ENCODE measurements around the gene NDUFB10. TPM values are rescaled to one million over a fixed set of nuclear protein-coding genes. Genes with fewer than 3 reads are reported as not detected.
"Not testable (repeated sequence)": the region's sequence is repeated elsewhere in the genome, so short reads cannot be mapped to it uniquely, and the experiment has no call there.

NDUFB10 gene
- total RNA-seq, 2 donors from 2014 or later, result 95.0 to 103 TPM

- DNase-seq (ENCODE audit: low spot score) (no peak), ATAC-seq (no peak)
- Mint-ChIP-seq H3K27ac (no peak overlapping the region), H3K27me3 (no peaks in the 10 kb centered on the region), H3K9me3 (no peaks in the 10 kb centered on the region), H3K4me3 (no peak overlapping the region), H3K36me3 (no peaks in the 10 kb centered on the region), H3K4me1 (ENCODE audit: low read depth in 2 of 2) (peaks cover 10 to 22% of the 10 kb centered on the region in 2 donors)
Observed at GRCh38 chr16:1946495-1947368, 12.6 kb upstream of the NDUFB10 start.

- ATAC-seq, result no peak
- no peaks in the 10 kb centered on the region for H3K27me3 Mint-ChIP-seq
- no peaks in the 10 kb centered on the region for H3K36me3 Mint-ChIP-seq
- no peak overlapping the region for H3K27ac Mint-ChIP-seq
- no peaks in the 10 kb centered on the region for H3K9me3 Mint-ChIP-seq
- peaks cover 10 to 17% of the 10 kb centered on the region in 2 donors for H3K4me1 Mint-ChIP-seq (ENCODE audit: low read depth in 2 of 2)
- no peak for DNase-seq (ENCODE audit: low spot score)
- H3K4me3 Mint-ChIP-seq, result no peak overlapping the region
Observed at GRCh38 chr16:1947369-1947670, 12.0 kb upstream of the NDUFB10 start.

- peaks cover under 1 to 2% of the 10 kb centered on the region in 2 donors for H3K4me1 Mint-ChIP-seq (ENCODE audit: low read depth in 2 of 2)
- DNase-seq (ENCODE audit: low spot score) (no peak), ATAC-seq (no peak)
- H3K36me3 Mint-ChIP-seq, result no peaks in the 10 kb centered on the region
- no peak overlapping the region for H3K4me3 Mint-ChIP-seq
- H3K27me3 Mint-ChIP-seq, result no peaks in the 10 kb centered on the region
- H3K27ac Mint-ChIP-seq, result no peak overlapping the region
- no peaks in the 10 kb centered on the region for H3K9me3 Mint-ChIP-seq
Observed at GRCh38 chr16:1949507-1949906, 9.8 kb upstream of the NDUFB10 start.

GRCh38 chr16:1950047-1950446, 9.3 kb upstream of the NDUFB10 start:
- no peaks in the 10 kb centered on the region for H3K4me1 Mint-ChIP-seq (ENCODE audit: low read depth in 2 of 2)
- no peaks in the 10 kb centered on the region for H3K27me3 Mint-ChIP-seq
- no peak overlapping the region for H3K27ac Mint-ChIP-seq

GRCh38 chr16:1950559-1950958, 8.8 kb upstream of the NDUFB10 start:
- DNase-seq (ENCODE audit: low spot score) (no peak), ATAC-seq (no peak)
- Mint-ChIP-seq H3K27ac (no peak overlapping the region), H3K4me3 (no peak overlapping the region), H3K4me1 (ENCODE audit: low read depth in 2 of 2) (no peaks in the 10 kb centered on the region), H3K36me3 (no peaks in the 10 kb centered on the region), H3K9me3 (no peaks in the 10 kb centered on the region), H3K27me3 (no peaks in the 10 kb centered on the region)

More at GRCh38 chr16:1950047-1950446, 9.3 kb upstream of the NDUFB10 start:
- no peak overlapping the region for H3K4me3 Mint-ChIP-seq
- DNase-seq (ENCODE audit: low spot score), result no peak
- no peaks in the 10 kb centered on the region for H3K36me3 Mint-ChIP-seq
- no peaks in the 10 kb centered on the region for H3K9me3 Mint-ChIP-seq
- no peak for ATAC-seq

- H3K4me3 Mint-ChIP-seq, result no peak overlapping the region
- no peak for ATAC-seq
- DNase-seq (ENCODE audit: low spot score), result no peak
- no peaks in the 10 kb centered on the region for H3K9me3 Mint-ChIP-seq
- H3K27ac Mint-ChIP-seq, result no peak overlapping the region
- no peaks in the 10 kb centered on the region for H3K27me3 Mint-ChIP-seq
- H3K36me3 Mint-ChIP-seq, result no peaks in the 10 kb centered on the region
- H3K4me1 Mint-ChIP-seq (ENCODE audit: low read depth in 2 of 2), result no peaks in the 10 kb centered on the region
Observed at GRCh38 chr16:1953734-1954133, 5.6 kb upstream of the NDUFB10 start.

- not testable (repeated sequence) for H3K27ac Mint-ChIP-seq; H3K9me3 Mint-ChIP-seq; ATAC-seq; H3K36me3 Mint-ChIP-seq; DNase-seq (ENCODE audit: low spot score); H3K27me3 Mint-ChIP-seq; H3K4me3 Mint-ChIP-seq
- H3K4me1 Mint-ChIP-seq (ENCODE audit: low read depth in 2 of 2), result peaks cover 14 to 20% of the 10 kb centered on the region in 2 donors
Observed at GRCh38 chr16:1957434-1958142, 1.8 kb upstream of the NDUFB10 start.

- H3K9me3 Mint-ChIP-seq; H3K36me3 Mint-ChIP-seq; ATAC-seq; H3K27ac Mint-ChIP-seq; DNase-seq (ENCODE audit: low spot score); H3K27me3 Mint-ChIP-seq; H3K4me3 Mint-ChIP-seq: not testable (repeated sequence)
- peaks cover 18 to 23% of the 10 kb centered on the region in 2 donors for H3K4me1 Mint-ChIP-seq (ENCODE audit: low read depth in 2 of 2)
Observed at GRCh38 chr16:1958143-1958491, 1.2 kb upstream of the NDUFB10 start.

GRCh38 chr16:1958715-1959268, 546 bp upstream of the NDUFB10 start:
- Mint-ChIP-seq H3K27me3 (no peaks in the 10 kb centered on the region), H3K4me3 (peak overlapping the region; percentile 100), H3K9me3 (no peaks in the 10 kb centered on the region), H3K27ac (peak overlapping the region in 1 of 2 donors; percentile 94), H3K36me3 (peaks cover 16% of the 10 kb centered on the region), H3K4me1 (ENCODE audit: low read depth in 2 of 2) (peaks cover 24 to 27% of the 10 kb centered on the region in 2 donors)
- ATAC-seq (peak in 1 of 2 donors; percentile 1), DNase-seq (ENCODE audit: low spot score) (no peak)

GRCh38 chr16:1960665-1961630, 1.6 kb downstream of the NDUFB10 start:
- peak overlapping the region; percentile 89 to 94 for H3K27ac Mint-ChIP-seq
- peaks cover 28 to 41% of the 10 kb centered on the region in 2 donors for H3K4me1 Mint-ChIP-seq (ENCODE audit: low read depth in 2 of 2)
- H3K36me3 Mint-ChIP-seq, result peaks cover 19% of the 10 kb centered on the region
- peak in 1 of 2 donors; percentile 2 for ATAC-seq
- H3K9me3 Mint-ChIP-seq, result no peaks in the 10 kb centered on the region
- no peak for DNase-seq (ENCODE audit: low spot score)
- H3K4me3 Mint-ChIP-seq, result peak overlapping the region; percentile 100
- H3K27me3 Mint-ChIP-seq, result no peaks in the 10 kb centered on the region

- Mint-ChIP-seq H3K27ac (peak overlapping the region; percentile 94 to 95), H3K36me3 (peaks cover 19% of the 10 kb centered on the region), H3K9me3 (no peaks in the 10 kb centered on the region), H3K4me3 (peak overlapping the region; percentile 100), H3K4me1 (ENCODE audit: low read depth in 2 of 2) (peaks cover 28 to 41% of the 10 kb centered on the region in 2 donors), H3K27me3 (no peaks in the 10 kb centered on the region)
- DNase-seq (ENCODE audit: low spot score) (no peak), ATAC-seq (no peak)
Observed at GRCh38 chr16:1961651-1962067, 2.3 kb downstream of the NDUFB10 start.

- peak overlapping the region; percentile 100 for H3K4me3 Mint-ChIP-seq
- H3K9me3 Mint-ChIP-seq; H3K27me3 Mint-ChIP-seq; DNase-seq (ENCODE audit: low spot score); ATAC-seq: not testable (repeated sequence)
- peaks cover 19% of the 10 kb centered on the region for H3K36me3 Mint-ChIP-seq
- peaks cover 28 to 41% of the 10 kb centered on the region in 2 donors for H3K4me1 Mint-ChIP-seq (ENCODE audit: low read depth in 2 of 2)
- H3K27ac Mint-ChIP-seq, result peak overlapping the region; percentile 94 to 95
Observed at GRCh38 chr16:1962161-1963153, 3.1 kb downstream of the NDUFB10 start.

All from natural killer cell treated with Interleukin-12 subunit alpha and Interleukin-12 subunit beta and Interleukin-15 and Interleukin-18, amount 100 ng/mL, for 72 hours (primary cell).